Limb (tissue), 2 donors: ENCODE data around the gene ADARB1.
"Not testable (repeated sequence)": the region's sequence is repeated elsewhere in the genome, so short reads cannot be mapped to it uniquely, and the experiment has no call there.

ENCODE experiments used
- DNase-seq, 2 donors: peaks; one replicate each; pipeline ENCODE4 v3.0.0-alpha.2; 2016; ENCODE audit errors: extremely low spot score in 2 of 2

The ADARB1 gene

GRCh38 chr21:45074048-45074817 lies at the start of gene ADARB1:
Gene ADARB1 (plus strand): TSS chr21:45074580. CDS start chr21:45171657, 97,077 bp downstream.
- peak; percentile 58 to 86 for DNase-seq

- no peak for DNase-seq
Measured at GRCh38 chr21:45026066-45026745, 48.2 kb upstream of the ADARB1 start.

GRCh38 chr21:45026826-45027225 lies 47.6 kb upstream of the ADARB1 start:
- DNase-seq, result peak in 1 of 2 donors; percentile 32

GRCh38 chr21:45027241-45028196 lies 46.9 kb upstream of the ADARB1 start:
- DNase-seq, result no peak

- not testable (repeated sequence) for DNase-seq
Measured at GRCh38 chr21:45028645-45029044, 45.7 kb upstream of the ADARB1 start.

- DNase-seq, result no peak
Measured at GRCh38 chr21:45029298-45029947, 45.0 kb upstream of the ADARB1 start.

GRCh38 chr21:45029948-45030681 lies 44.3 kb upstream of the ADARB1 start:
- DNase-seq, result no peak

GRCh38 chr21:45030682-45031570 lies 43.5 kb upstream of the ADARB1 start:
- DNase-seq, result no peak

- DNase-seq, result no peak
Measured at GRCh38 chr21:45031571-45032191, 42.7 kb upstream of the ADARB1 start.

GRCh38 chr21:45032332-45032731 lies 42.0 kb upstream of the ADARB1 start:
- DNase-seq, result no peak

GRCh38 chr21:45032977-45033710 lies 41.2 kb upstream of the ADARB1 start:
- no peak for DNase-seq

- peak in 1 of 2 donors; percentile 63 for DNase-seq
Measured at GRCh38 chr21:45033791-45034555, 40.4 kb upstream of the ADARB1 start.

- no peak for DNase-seq
Measured at GRCh38 chr21:45034556-45035476, 39.6 kb upstream of the ADARB1 start.

- no peak for DNase-seq
Measured at GRCh38 chr21:45035477-45035848, 38.9 kb upstream of the ADARB1 start.

- DNase-seq, result no peak
Measured at GRCh38 chr21:45036630-45037029, 37.8 kb upstream of the ADARB1 start.

GRCh38 chr21:45037986-45038385 lies 36.4 kb upstream of the ADARB1 start:
- no peak for DNase-seq
